Omental fat pad (tissue), 4 donors: ENCODE measurements around the gene CDC42EP2. TPM values are rescaled to one million over a fixed set of nuclear protein-coding genes. Genes with fewer than 3 reads are reported as not detected.

ENCODE experiments used
- ATAC-seq: fragments of 150-250 bp; one replicate; pipeline ENCODE4 v1.9.1; 2016; ENCODE audit warnings: mild to moderate bottlenecking, moderate library complexity; ENCODE audit not compliant: low FRiP score
- DNase-seq: peaks from one replicate; pipeline ENCODE4 v3.0.0-alpha.2; 2019; ENCODE audit warnings: low spot score
- CTCF ChIP-seq, 3 donors: fragments of 450-650 bp; IDR thresholded peaks; one replicate each; pipeline ENCODE4 v1.5.1; 2016 to 2017; ENCODE audit warnings: antibody characterized with exemption in 3 of 3, mild to moderate bottlenecking in 3 of 3, moderate library complexity in 2 of 3
- total RNA-seq, 4 donors: library from RNA; depleted of rRNA; stranded (reverse); fragments of >200 nt; gene quantifications; one replicate each; pipeline ENCODE4 v1.1.0, GENCODE V29; 2016

CDC42EP2 gene
- total RNA-seq, 4 donors from 2014 or later = 44.0 to 120 (median 68.6) TPM

- TF ChIP-seq CTCF (IDR thresholded peaks at IDR 0.05) = no peak
- ATAC-seq (no peak), DNase-seq (no peak)
These were observed 10.6 kb upstream of the CDC42EP2 start for GRCh38 chr11:65304110-65304509.

- no peak for ATAC-seq
- no peak for TF ChIP-seq CTCF (IDR thresholded peaks at IDR 0.05)
- no peak for DNase-seq
These were observed 10.1 kb upstream of the CDC42EP2 start for GRCh38 chr11:65304613-65305012.

- no peak for DNase-seq
- TF ChIP-seq CTCF (IDR thresholded peaks at IDR 0.05) = no peak
- ATAC-seq = no peak
These were observed 9.0 kb upstream of the CDC42EP2 start for GRCh38 chr11:65305501-65306268.

- ATAC-seq = no peak
- no peak for DNase-seq
- TF ChIP-seq CTCF (IDR thresholded peaks at IDR 0.05) = no peak
These were observed 7.1 kb upstream of the CDC42EP2 start for GRCh38 chr11:65307298-65308229.

GRCh38 chr11:65308281-65308891, 6.3 kb upstream of the CDC42EP2 start:
- DNase-seq = no peak
- TF ChIP-seq CTCF (IDR thresholded peaks at IDR 0.05) = no peak
- ATAC-seq = peak; percentile 13

GRCh38 chr11:65309006-65309405, 5.7 kb upstream of the CDC42EP2 start:
- peak; percentile 16 for ATAC-seq
- DNase-seq = no peak
- TF ChIP-seq CTCF (IDR thresholded peaks at IDR 0.05) = no peak
